Muscle of leg (tissue), 11 donors: ENCODE data around the gene G2E3. TPM values are rescaled to one million over a fixed set of nuclear protein-coding genes. Genes with fewer than 3 reads are reported as not detected.
"Not testable (repeated sequence)": the region's sequence is repeated elsewhere in the genome, so short reads cannot be mapped to it uniquely, and the experiment has no call there.

Experiments
- DNase-seq: peaks from one replicate; pipeline ENCODE4 v3.0.0; 2013
- H3K27ac ChIP-seq: one replicate; pipeline ENCODE4 v1.5.1; 2013; ENCODE audit warnings: mild to moderate bottlenecking, low read length, control low read depth
- H3K27me3 ChIP-seq: one replicate; pipeline ENCODE4 v1.6.1; 2013; ENCODE audit warnings: low read length; ENCODE audit not compliant: control insufficient read depth, insufficient read depth
- H3K36me3 ChIP-seq: one replicate; pipeline ENCODE4 v1.6.1; 2013; ENCODE audit warnings: low read length; ENCODE audit not compliant: control insufficient read depth, insufficient read depth
- H3K4me1 ChIP-seq: one replicate; pipeline ENCODE4 v1.6.1; 2013; ENCODE audit warnings: low read length; ENCODE audit not compliant: control insufficient read depth, insufficient read depth
- H3K4me3 ChIP-seq: one replicate; pipeline ENCODE4 v1.5.1; 2013; ENCODE audit warnings: low read length, control low read depth
- H3K9me3 ChIP-seq: replicated peaks from 2 replicates; pipeline ENCODE4 v1.6.1; 2013; ENCODE audit warnings: low read depth, low read length; ENCODE audit not compliant: control insufficient read depth
- WGBS: methylation state at CpG from one replicate; pipeline ENCODE4 v1.1.5; 2013; ENCODE audit warnings: missing lambda C conversion rate; ENCODE audit not compliant: insufficient coverage; 5-methylcytosine and 5-hydroxymethylcytosine counted together
- polyA plus RNA-seq, 8 donors: library from polyadenylated mRNA; unstranded; fragments of 120-200 nt; gene quantifications; one replicate each; pipeline versions ENCODE4 v1.2.1 to v1.2.3, GENCODE V29; 2013; ENCODE audit warnings: inconsistent platforms in 1 of 8, low replicate concordance in 1 of 8; ENCODE audit not compliant: insufficient read length in 8 of 8, insufficient read depth in 1 of 8
- total RNA-seq: library from RNA; stranded (reverse); fragments of 120-200 nt; gene quantifications from one replicate; pipeline ENCODE4 v1.2.4, GENCODE V29; 2013

The G2E3 gene
- total and polyA plus RNA-seq, 9 donors, result 12.3 to 23.3 (median 18.1) TPM

DNA sequence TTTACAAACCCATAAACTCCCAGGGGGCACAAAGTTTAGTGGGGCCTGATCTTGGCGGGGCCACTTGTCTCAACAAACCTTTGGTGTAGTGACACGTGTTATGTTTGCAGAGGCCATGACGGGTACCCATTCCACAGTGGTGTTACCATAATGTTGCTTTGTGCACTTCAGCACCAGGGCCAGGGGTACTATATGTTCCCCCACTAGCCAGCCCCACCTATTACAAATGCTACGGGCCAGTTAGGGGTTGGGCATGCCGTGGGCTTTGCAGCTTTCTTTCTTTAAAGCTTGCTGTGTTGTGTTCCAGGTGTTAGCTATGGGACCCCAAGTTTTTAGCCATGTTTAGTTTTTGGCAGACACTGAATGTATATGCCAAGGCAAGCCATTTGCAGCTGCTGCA is 30.8 kb upstream of the G2E3 start:
- no peaks in the 10 kb centered on the region for H3K36me3 ChIP-seq
- no peaks in the 10 kb centered on the region for H3K9me3 ChIP-seq
- DNase-seq, result no peak
- 93% methylated on average over 2 of the region's 5 CpGs for WGBS
- H3K27ac ChIP-seq, result no peak overlapping the region
- H3K4me1 ChIP-seq, result no peaks in the 10 kb centered on the region
- no peak overlapping the region for H3K4me3 ChIP-seq
- no peaks in the 10 kb centered on the region for H3K27me3 ChIP-seq

DNA sequence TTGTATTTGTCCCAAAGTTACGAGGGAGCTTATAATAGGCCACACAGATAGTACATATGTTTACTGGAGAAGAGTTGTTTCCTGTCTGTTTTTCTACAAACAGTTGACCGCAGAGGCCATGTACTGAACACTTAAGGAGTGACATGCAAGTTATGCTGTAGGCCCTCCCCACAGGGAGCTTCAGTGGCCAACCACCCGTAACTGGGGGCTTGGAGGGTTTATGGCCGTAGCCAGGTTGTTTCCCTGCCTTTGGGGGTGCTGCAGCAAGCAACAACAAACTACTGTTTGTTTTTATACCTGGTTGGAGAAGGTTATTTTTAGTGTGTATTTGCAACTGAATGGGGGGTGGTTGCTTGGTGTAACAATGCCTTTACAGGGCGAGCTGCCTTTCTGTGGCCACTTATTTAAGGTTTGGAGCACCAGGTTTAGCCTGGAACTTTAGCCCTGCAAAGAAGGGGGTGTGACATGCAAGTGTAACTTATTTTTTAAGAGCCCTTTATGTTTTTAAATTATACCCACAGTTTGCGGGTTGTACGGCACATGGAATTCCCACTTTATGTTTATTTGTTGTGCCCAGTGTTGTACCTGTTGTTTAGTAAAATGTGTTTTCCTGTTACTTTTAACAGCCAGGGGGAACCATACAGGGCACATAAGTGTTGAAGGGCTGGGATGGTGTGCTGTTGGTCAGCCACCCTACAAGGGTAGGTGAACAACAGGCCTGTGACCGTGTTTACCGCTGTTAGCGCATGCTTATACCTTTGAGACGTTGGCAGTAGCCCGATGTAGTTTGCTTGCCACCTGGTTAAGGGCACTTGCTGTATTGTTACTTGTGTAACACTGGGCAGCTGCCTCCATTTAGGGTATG is 29.9 kb upstream of the G2E3 start:
- no peaks in the 10 kb centered on the region for H3K36me3 ChIP-seq
- no peaks in the 10 kb centered on the region for H3K9me3 ChIP-seq
- no peak for DNase-seq
- H3K27me3 ChIP-seq, result no peaks in the 10 kb centered on the region
- H3K27ac ChIP-seq, result no peak overlapping the region
- H3K4me3 ChIP-seq, result no peak overlapping the region
- 74% methylated on average over 7 of the region's 12 CpGs for WGBS
- H3K4me1 ChIP-seq, result no peaks in the 10 kb centered on the region

DNA sequence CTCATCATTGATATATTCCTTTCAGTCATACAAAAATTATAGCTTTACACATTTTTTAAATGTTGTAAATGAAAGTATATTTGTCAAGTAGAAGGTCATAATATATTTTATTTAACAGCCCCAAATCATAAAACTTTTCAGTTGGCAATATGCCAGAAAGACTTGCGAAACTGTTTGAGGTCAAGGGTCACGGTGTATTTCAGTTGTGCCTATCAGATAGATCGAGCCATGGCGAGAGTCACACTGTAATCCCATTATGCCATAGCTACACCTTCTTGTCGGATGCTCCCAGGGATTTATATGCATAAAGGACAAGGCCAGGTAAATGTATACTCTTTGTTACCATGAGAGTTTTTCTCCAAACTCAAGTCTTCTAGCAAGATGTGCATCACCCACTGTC is 26.7 kb upstream of the G2E3 start:
- DNase-seq, result no peak
- Histone ChIP-seq H3K4me3 (no peak overlapping the region), H3K36me3 (no peaks in the 10 kb centered on the region), H3K27ac (no peak overlapping the region), H3K9me3 (no peaks in the 10 kb centered on the region), H3K27me3 (no peaks in the 10 kb centered on the region), H3K4me1 (no peaks in the 10 kb centered on the region)
- 92% methylated on average over 2 of the region's 5 CpGs for WGBS

DNA sequence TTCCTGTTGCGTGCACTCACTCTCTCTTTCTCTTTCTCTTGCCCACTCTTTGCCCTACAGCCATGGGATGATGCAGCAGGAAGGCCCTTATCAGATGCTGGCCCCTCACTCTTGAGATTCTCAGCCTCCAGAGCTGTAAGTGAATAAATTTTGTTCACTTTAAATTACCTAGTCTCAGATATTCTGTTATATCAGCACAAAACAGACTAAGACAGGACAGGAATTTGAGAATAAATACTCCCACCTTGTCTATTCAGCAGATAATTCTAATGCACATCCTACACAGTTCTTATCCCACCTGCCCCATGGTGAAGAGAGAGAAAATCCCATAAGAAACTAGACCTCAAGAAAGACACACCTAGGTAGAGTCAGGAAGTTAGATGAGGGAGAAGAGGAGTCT is 25.8 kb upstream of the G2E3 start:
- no peak overlapping the region for H3K4me3 ChIP-seq
- 88% methylated on average over 1 of the region's 1 CpG for WGBS
- H3K9me3 ChIP-seq, result no peaks in the 10 kb centered on the region
- H3K4me1 ChIP-seq, result no peaks in the 10 kb centered on the region
- no peak for DNase-seq
- H3K36me3 ChIP-seq, result no peaks in the 10 kb centered on the region
- no peaks in the 10 kb centered on the region for H3K27me3 ChIP-seq
- H3K27ac ChIP-seq, result no peak overlapping the region

DNA sequence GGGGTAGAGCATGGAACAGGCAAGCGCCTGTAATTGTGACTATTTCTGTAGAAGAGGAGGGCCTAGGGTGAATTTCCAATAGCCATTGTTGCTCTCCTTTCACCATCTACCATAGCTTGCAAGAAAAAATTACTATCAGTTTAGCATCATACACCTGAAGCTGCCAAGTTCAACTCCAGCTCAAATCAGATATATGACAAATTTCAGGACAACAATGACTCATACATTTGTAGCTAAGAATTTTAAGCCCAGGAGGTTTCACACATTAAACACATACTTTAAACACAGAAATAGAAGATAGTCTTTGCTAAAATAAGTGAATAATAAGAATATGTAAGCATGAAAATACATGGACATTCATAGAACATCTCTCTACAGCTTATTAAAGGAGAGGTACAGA is 17.6 kb upstream of the G2E3 start:
- no peaks in the 10 kb centered on the region for H3K4me1 ChIP-seq
- H3K27ac ChIP-seq, result no peak overlapping the region
- no peak for DNase-seq
- H3K27me3 ChIP-seq, result no peaks in the 10 kb centered on the region
- H3K9me3 ChIP-seq, result no peaks in the 10 kb centered on the region
- no peak overlapping the region for H3K4me3 ChIP-seq
- WGBS, result no CpG with 5 or more reads among the region's 1 CpG
- no peaks in the 10 kb centered on the region for H3K36me3 ChIP-seq

DNA sequence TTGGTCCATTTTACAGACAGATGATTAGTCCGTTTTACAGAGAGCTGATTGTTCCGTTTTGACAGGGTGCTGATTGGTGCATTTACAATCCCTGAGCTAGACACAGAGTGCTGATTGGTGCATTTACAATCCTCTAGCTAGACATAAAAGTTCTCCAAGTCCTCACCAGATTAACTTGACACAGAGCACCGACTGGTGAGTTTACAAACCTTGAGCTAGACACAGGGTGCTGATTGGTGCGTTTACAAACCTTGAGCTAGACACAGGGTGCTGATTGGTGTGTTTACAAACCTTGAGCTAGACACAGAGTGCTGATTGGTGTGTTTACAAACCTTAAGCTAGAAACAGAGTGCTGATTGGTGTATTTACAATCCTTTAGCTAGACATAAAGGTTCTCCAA is 12.2 kb upstream of the G2E3 start:
- H3K27me3 ChIP-seq, H3K36me3 ChIP-seq, DNase-seq, H3K9me3 ChIP-seq, H3K4me1 ChIP-seq, H3K27ac ChIP-seq, H3K4me3 ChIP-seq: not testable (repeated sequence)
- 100% methylated on average over 1 of the region's 4 CpGs for WGBS

DNA sequence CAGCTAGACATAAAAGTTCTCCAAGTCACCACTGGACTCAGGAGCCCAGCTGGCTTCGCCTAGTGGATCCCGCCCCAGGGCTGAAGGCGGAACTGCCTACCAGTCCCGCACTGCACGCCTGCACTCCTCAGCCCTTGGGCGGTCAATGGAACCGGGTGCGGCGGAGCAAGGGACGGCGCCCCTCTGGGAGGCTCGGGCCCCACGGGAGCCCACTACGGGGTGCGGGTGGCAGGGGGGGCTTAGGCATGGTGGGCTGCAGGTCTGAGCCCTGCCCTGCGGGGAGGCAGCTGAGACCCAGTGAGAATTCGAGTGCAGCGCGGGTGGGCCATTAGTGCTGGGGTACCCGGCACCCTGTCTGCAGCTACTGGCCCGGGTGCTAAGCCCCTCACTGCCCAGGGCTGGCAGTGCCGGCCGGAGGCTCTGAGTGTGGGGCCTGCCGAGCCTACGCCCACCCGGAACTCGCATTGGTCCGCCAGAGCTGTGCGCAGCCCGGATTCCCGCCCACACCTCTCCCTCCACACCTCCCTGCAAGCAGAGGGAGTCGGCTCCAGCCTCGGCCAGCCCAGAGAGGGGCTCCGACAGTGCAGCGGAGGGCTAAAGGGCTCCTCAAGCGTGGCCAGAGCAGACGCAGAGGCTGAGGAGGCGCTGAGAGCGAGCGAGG is 11.4 kb upstream of the G2E3 start:
- no peaks in the 10 kb centered on the region for H3K9me3 ChIP-seq
- no peak overlapping the region for H3K4me3 ChIP-seq
- DNase-seq, result no peak
- 93% methylated on average over 26 of the region's 40 CpGs for WGBS
- no peaks in the 10 kb centered on the region for H3K27me3 ChIP-seq
- no peak overlapping the region for H3K27ac ChIP-seq
- no peaks in the 10 kb centered on the region for H3K36me3 ChIP-seq
- H3K4me1 ChIP-seq, result no peaks in the 10 kb centered on the region

DNA sequence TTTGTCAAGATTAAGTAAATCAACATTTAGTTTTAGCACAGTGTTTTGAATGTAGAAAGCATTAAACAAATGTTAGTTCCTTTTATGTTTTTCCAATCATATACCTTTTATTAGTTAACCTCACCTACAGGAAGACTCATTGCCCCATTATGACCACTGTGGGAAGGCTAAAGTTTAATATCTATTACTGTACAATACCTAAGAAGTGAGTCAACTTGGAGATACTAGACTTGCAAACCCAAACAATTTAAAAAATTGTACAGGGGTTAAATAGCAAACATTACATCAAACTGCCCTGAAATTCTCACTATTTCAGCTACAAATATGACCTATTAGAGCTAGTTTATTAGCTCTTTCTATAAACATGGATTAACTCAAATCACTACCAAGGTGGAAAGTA is 8.6 kb upstream of the G2E3 start:
- Histone ChIP-seq H3K27me3 (peaks cover 2% of the 10 kb centered on the region), H3K9me3 (no peaks in the 10 kb centered on the region), H3K36me3 (no peaks in the 10 kb centered on the region), H3K4me3 (no peak overlapping the region), H3K4me1 (no peaks in the 10 kb centered on the region), H3K27ac (no peak overlapping the region)
- no peak for DNase-seq

DNA sequence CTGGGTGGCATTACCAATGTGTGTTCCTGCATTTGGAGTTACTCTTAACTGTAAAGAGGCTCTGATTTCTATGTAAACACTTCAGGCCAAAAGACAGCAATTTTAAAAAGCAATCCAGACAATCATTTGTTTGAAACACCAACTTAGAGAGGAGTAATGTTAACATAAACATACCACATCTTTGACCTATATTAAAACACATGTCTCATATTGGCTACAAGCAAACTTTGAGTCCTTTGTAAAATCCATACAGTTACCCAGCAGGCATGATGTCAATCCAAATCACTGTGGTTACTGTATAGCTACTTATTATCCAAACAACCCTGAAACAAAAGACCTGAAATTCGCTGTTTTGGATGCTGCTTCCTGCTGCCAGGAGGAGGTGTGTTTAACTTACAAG is 7.5 kb upstream of the G2E3 start:
- DNase-seq, result no peak
- H3K4me3 ChIP-seq, result no peak overlapping the region
- H3K9me3 ChIP-seq, result no peaks in the 10 kb centered on the region
- no CpG with 5 or more reads among the region's 1 CpG for WGBS
- H3K27me3 ChIP-seq, result peaks cover 2% of the 10 kb centered on the region
- H3K36me3 ChIP-seq, result no peaks in the 10 kb centered on the region
- H3K4me1 ChIP-seq, result no peaks in the 10 kb centered on the region
- no peak overlapping the region for H3K27ac ChIP-seq

DNA sequence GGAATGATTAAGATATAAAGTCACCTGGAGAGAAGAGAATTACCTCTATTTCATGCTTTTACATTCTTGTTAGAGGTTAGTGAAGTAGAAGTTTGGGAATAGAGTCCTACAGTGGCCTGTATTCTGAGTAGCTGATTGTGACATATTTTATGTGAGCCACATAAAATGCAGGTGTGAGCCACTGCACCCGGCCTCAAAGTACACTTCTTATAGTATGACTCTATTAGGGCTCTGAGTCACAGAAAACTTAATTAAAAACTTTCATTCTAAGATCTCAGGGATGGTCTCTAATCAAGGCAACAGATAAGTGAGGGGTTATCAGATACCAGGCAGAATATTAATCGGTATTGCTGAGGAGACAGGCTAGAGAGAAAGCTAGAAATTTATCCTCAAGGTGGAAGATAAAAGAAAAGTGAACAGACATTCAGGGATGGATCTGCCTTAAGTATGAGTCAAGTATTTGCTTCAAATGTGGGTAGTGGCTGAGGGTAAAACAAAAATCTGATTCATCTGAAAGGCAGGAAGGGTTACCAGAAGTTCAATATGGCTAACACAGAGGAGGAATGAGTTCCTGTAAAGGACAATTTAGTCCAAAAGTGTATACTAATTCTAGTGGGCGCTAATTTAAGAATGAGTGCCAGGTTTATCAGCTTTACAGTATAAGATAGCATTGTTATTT is 5.5 kb upstream of the G2E3 start:
- H3K36me3 ChIP-seq, result no peaks in the 10 kb centered on the region
- DNase-seq, result no peak
- no peaks in the 10 kb centered on the region for H3K9me3 ChIP-seq
- WGBS, result 100% methylated on average over 1 of the region's 3 CpGs
- H3K27ac ChIP-seq, result no peak overlapping the region
- H3K27me3 ChIP-seq, result peaks cover 2% of the 10 kb centered on the region
- no peaks in the 10 kb centered on the region for H3K4me1 ChIP-seq
- no peak overlapping the region for H3K4me3 ChIP-seq
